ENCODE results near the gene SHC2.
"Not testable (repeated sequence)": the region's sequence is repeated elsewhere in the genome, so short reads cannot be mapped to it uniquely, and the experiment has no call there.

Gene SHC2

GRCh38 chr19:397321-397720, 63.5 kb downstream of the SHC2 start:
- H3K79me2 ChIP-seq (ENCODE audit: insufficient read depth, low read length), result no peaks in the 10 kb centered on the region
- H3K27ac ChIP-seq (ENCODE audit: low read depth, low read length, poor library complexity, severe bottlenecking), result no peak overlapping the region
- H2AFZ ChIP-seq (ENCODE audit: low read length), result no peak overlapping the region
- H3K4me3 ChIP-seq (ENCODE audit: low read depth, low read length, poor library complexity, severe bottlenecking), result no peak overlapping the region
- no peaks in the 10 kb centered on the region for H4K20me1 ChIP-seq (ENCODE audit: insufficient read depth, low read length)
- H3K4me1 ChIP-seq (ENCODE audit: insufficient read depth, low read length, severe bottlenecking), result no peaks in the 10 kb centered on the region
- no peak overlapping the region for H3K9ac ChIP-seq (ENCODE audit: low read length)
- no peaks in the 10 kb centered on the region for H3F3A ChIP-seq (ENCODE audit: insufficient read depth, low read length)
- no peak for TF ChIP-seq CTCF (IDR thresholded peaks at IDR 0.05; ENCODE audit: low read length)
- no peak for TF ChIP-seq EZH2 (IDR thresholded peaks at IDR 0.05; ENCODE audit: borderline replicate concordance, low read length)
- H3K9me2 ChIP-seq (ENCODE audit: low read depth, low read length), result no peaks in the 10 kb centered on the region
- H3K27me3 ChIP-seq (ENCODE audit: insufficient read depth, low read length), result no peaks in the 10 kb centered on the region
- no peak overlapping the region for H3K4me2 ChIP-seq (ENCODE audit: low read length)
- no peaks in the 10 kb centered on the region for H3K9me3 ChIP-seq (ENCODE audit: low read length)
- no peaks in the 10 kb centered on the region for H3K36me3 ChIP-seq (ENCODE audit: insufficient read depth, low read length)

GRCh38 chr19:395467-395866, 65.4 kb downstream of the SHC2 start:
- no peaks in the 10 kb centered on the region for H3K9me3 ChIP-seq (ENCODE audit: low read length)
- no peaks in the 10 kb centered on the region for H3K36me3 ChIP-seq (ENCODE audit: insufficient read depth, low read length)
- H3K79me2 ChIP-seq (ENCODE audit: insufficient read depth, low read length), result no peaks in the 10 kb centered on the region
- H3K27me3 ChIP-seq (ENCODE audit: insufficient read depth, low read length), result no peaks in the 10 kb centered on the region
- H3K4me1 ChIP-seq (ENCODE audit: insufficient read depth, low read length, severe bottlenecking), result no peaks in the 10 kb centered on the region
- no peak overlapping the region for H3K27ac ChIP-seq (ENCODE audit: low read depth, low read length, poor library complexity, severe bottlenecking)
- H3K9me2 ChIP-seq (ENCODE audit: low read depth, low read length), result no peaks in the 10 kb centered on the region
- H4K20me1 ChIP-seq (ENCODE audit: insufficient read depth, low read length), result no peaks in the 10 kb centered on the region
- H2AFZ ChIP-seq (ENCODE audit: low read length), result no peak overlapping the region
- H3K9ac ChIP-seq (ENCODE audit: low read length), result no peak overlapping the region
- no peak overlapping the region for H3K4me3 ChIP-seq (ENCODE audit: low read depth, low read length, poor library complexity, severe bottlenecking)
- no peak overlapping the region for H3K4me2 ChIP-seq (ENCODE audit: low read length)
- TF ChIP-seq EZH2 (IDR thresholded peaks at IDR 0.05; ENCODE audit: borderline replicate concordance, low read length), result no peak
- TF ChIP-seq CTCF (IDR thresholded peaks at IDR 0.05; ENCODE audit: low read length), result no peak
- H3F3A ChIP-seq (ENCODE audit: insufficient read depth, low read length), result no peaks in the 10 kb centered on the region

DNA sequence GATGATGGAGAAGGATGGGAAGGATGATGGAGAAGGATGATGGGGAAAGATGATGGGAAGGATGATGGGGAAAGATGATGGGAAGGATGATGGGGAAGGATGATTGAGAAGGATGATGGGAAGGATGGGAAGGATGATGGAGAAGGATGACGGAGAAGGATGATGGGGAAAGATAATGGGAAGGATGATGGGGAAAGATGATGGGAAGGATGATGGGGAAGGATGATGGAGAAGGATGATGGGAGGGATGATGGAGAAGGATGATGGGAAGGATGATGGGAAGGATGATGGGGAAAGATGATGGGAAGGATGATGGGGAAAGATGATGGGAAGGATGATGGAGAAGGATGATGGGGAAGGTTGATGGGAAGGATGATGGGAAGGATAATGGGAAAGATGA, 66.0 kb downstream of the SHC2 start:
- H3K9me2 ChIP-seq (ENCODE audit: low read depth, low read length); H3K36me3 ChIP-seq (ENCODE audit: insufficient read depth, low read length); H3F3A ChIP-seq (ENCODE audit: insufficient read depth, low read length); H2AFZ ChIP-seq (ENCODE audit: low read length); H3K79me2 ChIP-seq (ENCODE audit: insufficient read depth, low read length); H3K27ac ChIP-seq (ENCODE audit: low read depth, low read length, poor library complexity, severe bottlenecking); H4K20me1 ChIP-seq (ENCODE audit: insufficient read depth, low read length); H3K9ac ChIP-seq (ENCODE audit: low read length); H3K4me1 ChIP-seq (ENCODE audit: insufficient read depth, low read length, severe bottlenecking); H3K9me3 ChIP-seq (ENCODE audit: low read length); H3K4me2 ChIP-seq (ENCODE audit: low read length); H3K4me3 ChIP-seq (ENCODE audit: low read depth, low read length, poor library complexity, severe bottlenecking); H3K27me3 ChIP-seq (ENCODE audit: insufficient read depth, low read length): not testable (repeated sequence)

DNA sequence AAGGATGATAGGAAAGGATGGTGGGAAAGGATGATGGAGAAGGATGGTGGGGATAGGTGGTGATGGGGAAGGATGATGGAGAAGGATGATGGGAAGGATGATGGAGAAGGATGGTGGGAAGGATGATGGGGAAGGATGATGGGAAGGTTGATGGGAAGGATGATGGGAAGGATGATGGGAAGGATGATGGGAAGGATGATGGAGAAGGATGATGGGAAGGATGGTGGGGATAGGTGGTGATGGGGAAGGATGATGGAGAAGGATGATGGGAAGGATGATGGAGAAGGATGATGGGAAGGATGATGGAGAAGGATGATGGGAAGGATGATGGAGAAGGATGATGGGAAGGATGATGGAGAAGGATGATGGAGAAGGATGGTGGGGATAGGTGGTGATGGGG, 67.3 kb downstream of the SHC2 start:
- not testable (repeated sequence) for H3K4me3 ChIP-seq (ENCODE audit: low read depth, low read length, poor library complexity, severe bottlenecking); H3K9me2 ChIP-seq (ENCODE audit: low read depth, low read length); H3K4me2 ChIP-seq (ENCODE audit: low read length); H3K9ac ChIP-seq (ENCODE audit: low read length); H3K4me1 ChIP-seq (ENCODE audit: insufficient read depth, low read length, severe bottlenecking); H3K27ac ChIP-seq (ENCODE audit: low read depth, low read length, poor library complexity, severe bottlenecking); H3K79me2 ChIP-seq (ENCODE audit: insufficient read depth, low read length); H3K36me3 ChIP-seq (ENCODE audit: insufficient read depth, low read length); H2AFZ ChIP-seq (ENCODE audit: low read length); H3F3A ChIP-seq (ENCODE audit: insufficient read depth, low read length); H3K27me3 ChIP-seq (ENCODE audit: insufficient read depth, low read length); H3K9me3 ChIP-seq (ENCODE audit: low read length); H4K20me1 ChIP-seq (ENCODE audit: insufficient read depth, low read length)
